ENCODE measurements around the gene RNH1. TPM values are rescaled to one million over a fixed set of nuclear protein-coding genes. Genes with fewer than 3 reads are reported as not detected.

RNH1 gene
- total RNA-seq, 4 donors from 2014 or later, result 206 to 378 (median 222) TPM

DNA sequence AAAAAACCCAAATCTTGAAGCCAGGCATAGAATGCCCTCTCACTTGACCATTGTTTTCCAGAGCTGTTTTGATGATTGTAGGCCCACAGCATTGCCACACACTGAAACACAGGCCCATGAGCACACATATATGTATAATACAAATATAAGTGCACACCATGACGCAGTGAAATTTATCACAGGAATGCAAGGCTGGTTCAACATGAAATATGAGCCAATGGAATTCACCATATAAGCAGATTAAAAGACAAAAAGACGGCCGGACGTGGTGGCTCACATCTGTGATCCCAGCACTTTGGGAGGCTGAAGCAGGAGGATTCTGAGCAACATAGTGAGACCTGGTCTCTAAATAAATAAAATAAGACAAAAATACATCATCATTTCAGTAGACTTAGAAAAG, 9.4 kb upstream of the RNH1 start:
- H3K27ac ChIP-seq, result peak overlapping the region; percentile 83 to 94 (median 90)

DNA sequence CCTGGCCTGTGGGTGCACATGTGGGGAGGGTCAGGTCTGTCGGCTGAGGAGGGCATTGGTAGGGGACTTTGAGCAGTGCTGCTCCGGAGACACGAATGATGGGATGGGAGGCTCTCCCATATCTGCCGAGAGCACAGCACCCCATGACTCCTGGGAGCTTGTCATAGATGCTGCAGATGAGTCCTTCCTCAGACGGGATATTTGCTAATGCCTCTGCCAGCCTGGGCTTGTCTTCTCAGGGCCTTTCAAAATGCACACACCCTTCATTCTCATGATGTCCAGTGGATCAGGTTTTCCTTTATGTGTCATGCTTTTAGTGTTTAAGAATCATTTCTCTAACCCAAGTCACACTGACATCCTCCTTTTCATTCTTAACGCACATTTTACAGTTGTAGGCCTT, 8.1 kb upstream of the RNH1 start:
- Histone ChIP-seq H3K36me3 (peaks cover 0 to 36% (median 0%) of the 10 kb centered on the region in 3 donors), H3K27ac (peak overlapping the region; percentile 83 to 94 (median 90)), H3K4me3 (no peak overlapping the region), H3K4me1 (peaks cover 8 to 63% (median 14%) of the 10 kb centered on the region in 3 donors), H3K9me3 (no peaks in the 10 kb centered on the region), H3K27me3 (no peaks in the 10 kb centered on the region)
- TF ChIP-seq, protein P1, sequence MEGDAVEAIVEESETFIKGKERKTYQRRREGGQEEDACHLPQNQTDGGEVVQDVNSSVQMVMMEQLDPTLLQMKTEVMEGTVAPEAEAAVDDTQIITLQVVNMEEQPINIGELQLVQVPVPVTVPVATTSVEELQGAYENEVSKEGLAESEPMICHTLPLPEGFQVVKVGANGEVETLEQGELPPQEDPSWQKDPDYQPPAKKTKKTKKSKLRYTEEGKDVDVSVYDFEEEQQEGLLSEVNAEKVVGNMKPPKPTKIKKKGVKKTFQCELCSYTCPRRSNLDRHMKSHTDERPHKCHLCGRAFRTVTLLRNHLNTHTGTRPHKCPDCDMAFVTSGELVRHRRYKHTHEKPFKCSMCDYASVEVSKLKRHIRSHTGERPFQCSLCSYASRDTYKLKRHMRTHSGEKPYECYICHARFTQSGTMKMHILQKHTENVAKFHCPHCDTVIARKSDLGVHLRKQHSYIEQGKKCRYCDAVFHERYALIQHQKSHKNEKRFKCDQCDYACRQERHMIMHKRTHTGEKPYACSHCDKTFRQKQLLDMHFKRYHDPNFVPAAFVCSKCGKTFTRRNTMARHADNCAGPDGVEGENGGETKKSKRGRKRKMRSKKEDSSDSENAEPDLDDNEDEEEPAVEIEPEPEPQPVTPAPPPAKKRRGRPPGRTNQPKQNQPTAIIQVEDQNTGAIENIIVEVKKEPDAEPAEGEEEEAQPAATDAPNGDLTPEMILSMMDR (IDR thresholded peaks at IDR 0.05), result no peak
- TF ChIP-seq POLR2A (IDR thresholded peaks at IDR 0.05), result peak in 2 of 4 donors; percentile 13 to 42
- intact Hi-C loops (cut with DNase I), result loop anchor here (5.0 kb wide), 1 partner anchor 68 kb away; no protein-coding TSS in a partner anchor
- 50% methylated on average over 6 of the region's 6 CpGs for WGBS, 2 donors
- DNase-seq, result no peak

More for the DNA sequence above, 9.4 kb upstream of the RNH1 start:
- Histone ChIP-seq H3K9me3 (no peaks in the 10 kb centered on the region), H3K27me3 (no peaks in the 10 kb centered on the region), H3K4me3 (no peak overlapping the region), H3K36me3 (peaks cover 0 to 24% (median 0%) of the 10 kb centered on the region in 3 donors), H3K4me1 (peaks cover 8 to 63% (median 14%) of the 10 kb centered on the region in 3 donors)
- DNase-seq, result no peak
- intact Hi-C loops (cut with DNase I), result loop anchor here (5.0 kb wide), 1 partner anchor 69 kb away; no protein-coding TSS in a partner anchor
- 88 to 94% methylated on average over 4 of the region's 4 CpGs for WGBS, 2 donors
- TF ChIP-seq, protein P1 (IDR thresholded peaks at IDR 0.05), result no peak
- TF ChIP-seq POLR2A (IDR thresholded peaks at IDR 0.05), result no peak

DNA sequence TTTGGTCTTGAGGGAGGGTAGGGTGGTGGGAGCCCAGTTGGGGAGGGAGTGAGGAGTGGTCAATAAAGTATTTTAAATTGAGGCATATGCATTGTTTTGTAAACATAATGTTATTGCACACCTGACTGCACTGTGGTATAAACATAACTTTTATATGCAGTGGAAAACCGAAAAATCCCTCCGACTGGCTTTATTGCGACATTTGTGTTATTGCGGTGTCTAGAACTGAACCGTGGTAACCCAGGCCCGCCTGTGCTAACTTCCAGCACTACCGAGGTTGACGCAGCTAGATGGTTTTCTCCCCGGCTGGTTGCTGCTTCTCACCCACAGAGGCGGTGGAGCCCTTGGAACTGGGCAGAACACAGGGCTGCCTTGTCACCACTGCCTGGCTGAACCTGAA, 7.6 kb upstream of the RNH1 start:
- H3K27ac ChIP-seq, result peak overlapping the region; percentile 83 to 94 (median 90)

DNA sequence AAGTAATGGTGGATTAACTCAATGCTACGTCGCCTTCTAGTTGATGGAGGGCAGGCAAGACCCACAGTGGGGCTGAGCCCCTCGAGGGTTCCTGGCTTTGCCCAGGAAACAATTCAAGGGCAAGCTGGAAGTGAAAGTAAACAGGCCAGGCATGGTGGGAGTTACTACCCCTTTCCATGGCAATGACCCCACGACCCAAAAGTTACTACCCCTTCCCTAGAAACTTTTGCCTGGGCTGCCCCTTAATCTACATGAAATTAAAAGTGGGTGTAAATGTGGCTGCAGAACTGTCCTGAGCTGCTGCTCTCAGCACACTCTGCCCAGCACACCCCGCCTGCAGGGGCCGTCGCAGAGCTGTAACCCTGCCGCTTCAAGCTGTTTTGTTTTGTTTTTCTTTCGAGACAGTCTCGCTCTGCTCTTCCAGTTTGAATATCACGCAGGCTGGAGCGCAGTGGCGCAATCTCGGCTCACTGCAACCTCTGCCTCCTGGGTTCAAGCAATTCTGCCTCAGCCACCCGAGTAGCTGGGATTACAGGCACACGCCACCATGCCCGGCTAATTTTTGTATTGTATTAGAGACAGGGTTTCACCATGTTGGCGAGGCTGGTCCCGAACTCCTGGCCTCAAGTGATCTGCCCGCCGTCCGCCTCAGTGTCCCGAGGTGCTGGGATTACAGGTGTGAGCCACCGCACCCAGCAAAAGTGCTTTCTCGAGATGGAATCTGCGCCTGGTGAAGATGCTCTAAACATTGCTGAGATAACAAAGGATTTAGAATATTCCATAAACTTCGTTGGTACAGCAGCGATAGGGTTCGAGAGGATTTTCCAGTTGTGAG, 5.9 kb upstream of the RNH1 start:
- intact Hi-C loops (cut with DNase I), result no loop called here
- TF ChIP-seq, protein P1 (IDR thresholded peaks at IDR 0.05), result no peak
- no peak for TF ChIP-seq POLR2A (IDR thresholded peaks at IDR 0.05)
- Histone ChIP-seq H3K4me3 (no peak overlapping the region), H3K36me3 (peaks cover 0 to 58% (median 0%) of the 10 kb centered on the region in 3 donors), H3K27me3 (no peaks in the 10 kb centered on the region), H3K4me1 (peaks cover 2 to 63% (median 12%) of the 10 kb centered on the region in 3 donors), H3K9me3 (no peaks in the 10 kb centered on the region), H3K27ac (peak overlapping the region in 2 of 4 donors; percentile 93 to 94)
- WGBS, 2 donors, result 85 to 89% methylated on average over 19 to 26 of the region's 29 CpGs
- DNase-seq, result no peak

More for the DNA sequence above, 7.6 kb upstream of the RNH1 start:
- intact Hi-C loops (cut with DNase I), result loop anchor here (5.0 kb wide), 1 partner anchor 67 kb away; no protein-coding TSS in a partner anchor
- no peak for TF ChIP-seq POLR2A (IDR thresholded peaks at IDR 0.05)
- TF ChIP-seq, protein P1 (IDR thresholded peaks at IDR 0.05), result no peak
- Histone ChIP-seq H3K36me3 (peaks cover 0 to 41% (median 0%) of the 10 kb centered on the region in 3 donors), H3K4me3 (no peak overlapping the region), H3K4me1 (peaks cover 8 to 63% (median 14%) of the 10 kb centered on the region in 3 donors), H3K9me3 (no peaks in the 10 kb centered on the region), H3K27me3 (no peaks in the 10 kb centered on the region)
- no peak for DNase-seq
- WGBS, 2 donors, result 44 to 70% methylated on average over 8 to 9 of the region's 10 CpGs

DNA sequence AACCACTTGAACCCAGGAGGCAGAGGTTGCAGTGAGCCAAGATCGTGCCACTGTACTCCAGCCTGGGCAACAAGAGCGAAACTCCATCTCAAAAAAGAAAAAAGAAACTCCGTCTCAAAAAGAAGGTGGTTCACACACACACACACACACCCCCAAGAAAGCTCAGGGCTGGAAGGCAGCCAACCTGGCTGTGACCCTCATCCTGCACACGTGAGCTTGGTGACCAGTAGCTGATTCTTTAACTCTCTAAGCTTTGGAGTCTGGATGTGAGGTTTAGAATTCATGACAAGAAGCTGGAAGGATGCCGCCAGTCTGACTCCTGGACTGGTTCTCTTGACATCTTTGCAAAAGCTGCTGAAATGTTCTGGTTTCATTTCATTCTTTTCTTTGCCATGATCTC, 1.9 kb upstream of the RNH1 start:
- TF ChIP-seq, protein P1 (IDR thresholded peaks at IDR 0.05), result no peak
- TF ChIP-seq POLR2A (IDR thresholded peaks at IDR 0.05), result no peak
- WGBS, 2 donors, result 80 to 87% methylated on average over 5 of the region's 5 CpGs
- H3K36me3 ChIP-seq, result peaks cover 0 to 56% (median 0%) of the 10 kb centered on the region in 3 donors
- H3K9me3 ChIP-seq, result no peaks in the 10 kb centered on the region
- H3K27me3 ChIP-seq, result no peaks in the 10 kb centered on the region
- H3K4me1 ChIP-seq, result peaks cover 26 to 54% (median 27%) of the 10 kb centered on the region in 3 donors
- DNase-seq, result no peak
- H3K4me3 ChIP-seq, result no peak overlapping the region
- H3K27ac ChIP-seq, result no peak overlapping the region
- intact Hi-C loops (cut with DNase I), result loop anchor here (10.0 kb wide), 1 partner anchor 274 kb away; the partner anchor contains the start of genes PSMD13 and SIRT3
